HG02852 (cell line): Measurements from ENCODE around the gene SPTLC1.

Experiments
- ATAC-seq: cut with Tn5 transposase; IDR thresholded peaks from one replicate; pipeline ENCODE4 v1.9.1; 2021; ENCODE audit warnings: mild to moderate bottlenecking, moderate library complexity; ENCODE audit not compliant: unreplicated experiment

The SPTLC1 gene

DNA sequence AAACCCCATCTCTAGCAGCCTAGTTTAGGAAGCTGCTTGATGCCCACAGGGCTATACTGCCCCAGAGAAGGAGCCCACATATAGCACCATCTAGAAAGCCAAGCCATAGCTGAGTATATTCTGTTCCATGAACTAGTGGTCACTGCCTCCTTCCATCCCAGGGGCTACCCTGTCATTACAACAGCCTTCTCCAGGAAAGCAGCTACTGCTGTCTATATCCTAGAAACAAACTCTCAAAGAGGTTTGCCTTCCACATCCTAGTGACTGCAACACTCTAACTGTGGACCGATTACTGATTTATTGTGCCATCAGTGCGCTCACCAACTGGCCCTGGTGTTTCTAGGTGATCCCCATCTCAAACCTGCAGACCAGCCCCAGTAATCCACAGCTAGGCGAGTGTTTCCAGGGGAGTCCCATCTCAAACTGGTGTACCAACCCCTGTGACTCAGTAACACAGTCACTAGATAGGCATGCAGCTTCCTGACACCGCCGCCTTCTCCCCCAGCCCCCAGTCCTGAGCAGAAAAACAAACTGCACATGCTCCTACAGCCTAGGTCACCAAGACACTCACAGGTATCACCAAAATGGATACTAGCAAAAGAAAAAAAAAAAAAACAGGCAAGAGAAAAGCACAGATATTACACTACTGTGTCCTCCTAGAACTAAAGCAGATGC is 14.8 kb downstream of the SPTLC1 start:
- no peak for ATAC-seq

DNA sequence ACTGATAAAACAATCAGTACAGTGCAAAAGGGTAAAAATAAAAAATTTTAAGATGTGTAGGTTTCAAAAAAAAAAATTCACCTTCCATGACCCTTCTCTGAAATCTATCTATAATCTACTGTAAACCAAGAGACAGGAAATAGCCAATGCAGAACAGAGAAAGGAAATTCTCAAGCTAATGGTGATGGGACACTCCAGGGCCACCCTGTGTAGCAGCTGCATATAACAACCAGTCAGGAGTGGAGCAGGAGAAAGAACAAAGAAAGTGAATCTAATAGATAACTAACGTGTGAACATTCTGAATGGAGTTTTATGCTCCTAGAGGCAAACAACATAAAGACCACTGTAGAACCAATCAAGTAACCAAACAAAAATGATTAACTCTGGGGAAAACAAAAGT is 16.6 kb downstream of the SPTLC1 start:
- ATAC-seq, result no peak

DNA sequence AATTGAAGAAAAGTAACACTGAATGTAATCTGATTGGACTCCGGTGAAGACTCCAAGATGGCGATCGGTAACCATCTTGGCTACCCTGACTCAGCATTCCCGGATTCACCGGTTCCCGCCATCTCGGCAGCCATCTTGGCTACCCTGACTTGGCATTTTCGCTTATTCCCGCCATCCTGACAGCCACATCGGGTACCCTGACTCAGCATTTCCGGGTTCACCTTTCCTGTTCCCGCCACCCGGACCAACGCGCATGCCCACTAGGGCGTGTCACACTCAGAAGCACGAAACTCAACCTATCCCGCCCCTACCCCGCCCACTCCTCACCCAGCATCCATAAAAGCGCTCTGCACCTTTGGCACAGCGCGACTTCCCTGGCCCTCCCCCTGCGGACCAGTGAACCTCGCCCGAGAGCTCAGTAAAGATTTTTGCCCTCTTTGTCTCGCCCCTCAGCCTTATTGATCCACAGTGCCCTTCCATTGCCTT is 17.2 kb downstream of the SPTLC1 start:
- ATAC-seq, result no peak

DNA sequence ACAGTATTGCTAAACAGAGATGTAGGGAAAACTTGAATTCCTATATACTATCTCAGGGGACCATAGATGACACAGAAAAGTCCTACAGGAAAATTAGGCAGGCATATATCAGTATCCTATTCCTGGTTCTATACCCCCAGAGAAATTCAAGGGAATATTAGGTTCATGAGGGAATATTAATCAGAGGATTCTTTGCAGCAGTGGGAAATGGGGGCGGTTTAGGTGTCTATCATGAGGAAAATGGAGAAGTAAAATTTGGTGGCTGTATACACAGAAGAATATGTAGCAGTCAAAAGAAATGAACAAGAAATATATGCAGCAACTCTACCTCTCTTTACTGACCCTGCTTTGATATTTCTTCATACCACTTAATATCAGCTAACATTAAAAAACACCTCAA is 20.0 kb downstream of the SPTLC1 start:
- no peak for ATAC-seq

DNA sequence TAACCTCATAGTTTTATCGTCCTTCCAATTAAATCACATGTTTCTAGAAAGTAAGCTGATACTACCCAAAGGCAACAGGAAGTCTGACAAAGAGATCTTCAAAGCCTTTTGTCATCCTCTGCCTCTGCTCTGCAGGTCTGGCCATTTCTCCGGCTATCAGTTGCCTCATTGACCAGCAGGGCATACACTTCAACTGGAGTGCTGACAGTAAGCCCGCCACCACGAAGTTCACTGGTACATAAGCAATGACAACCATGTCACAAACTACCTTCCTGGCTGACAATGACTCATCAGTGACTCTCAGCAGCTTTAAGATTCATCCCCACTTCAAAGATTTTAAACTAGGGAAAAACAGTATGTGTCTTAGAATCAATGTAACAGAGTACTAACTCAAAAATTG is 20.6 kb downstream of the SPTLC1 start:
- no peak for ATAC-seq

DNA sequence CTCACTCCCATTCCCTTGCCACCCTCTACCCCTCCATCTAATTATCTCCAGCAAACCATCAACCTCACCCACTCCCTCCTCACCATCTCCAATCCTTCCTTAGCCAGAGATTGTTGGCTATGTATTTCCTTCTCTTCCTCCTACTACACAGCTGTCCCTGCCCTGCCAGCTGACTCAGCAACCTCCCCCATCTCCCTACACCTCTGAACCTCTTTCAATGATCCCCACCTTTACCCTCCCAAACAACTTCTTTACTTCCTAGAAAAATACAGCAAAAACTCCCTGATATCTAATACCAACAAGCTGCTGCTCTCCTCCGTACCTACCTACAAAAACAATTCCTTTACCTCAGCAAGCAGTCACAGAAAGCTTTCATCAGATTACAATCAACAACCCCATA is 37.3 kb downstream of the SPTLC1 start:
- ATAC-seq, result no peak

DNA sequence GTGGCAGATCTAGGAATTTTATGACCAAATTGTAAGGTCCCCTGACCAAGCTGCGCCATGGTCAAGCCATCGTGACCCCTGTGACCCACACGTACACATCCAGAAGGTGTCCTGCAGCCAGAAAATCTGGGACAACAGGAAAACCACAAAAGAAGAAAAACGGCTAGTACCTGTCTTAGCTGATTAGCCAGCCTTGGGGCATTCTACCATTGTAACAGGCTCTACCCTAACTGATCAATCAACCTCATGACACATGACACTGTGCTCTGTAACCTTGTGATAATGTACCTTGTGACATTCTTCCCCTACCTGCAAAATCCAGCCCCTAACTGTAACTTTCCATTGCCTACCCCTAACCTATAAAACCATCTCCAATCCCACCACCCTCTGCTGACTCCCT is 43.6 kb downstream of the SPTLC1 start:
- ATAC-seq, result no peak

DNA sequence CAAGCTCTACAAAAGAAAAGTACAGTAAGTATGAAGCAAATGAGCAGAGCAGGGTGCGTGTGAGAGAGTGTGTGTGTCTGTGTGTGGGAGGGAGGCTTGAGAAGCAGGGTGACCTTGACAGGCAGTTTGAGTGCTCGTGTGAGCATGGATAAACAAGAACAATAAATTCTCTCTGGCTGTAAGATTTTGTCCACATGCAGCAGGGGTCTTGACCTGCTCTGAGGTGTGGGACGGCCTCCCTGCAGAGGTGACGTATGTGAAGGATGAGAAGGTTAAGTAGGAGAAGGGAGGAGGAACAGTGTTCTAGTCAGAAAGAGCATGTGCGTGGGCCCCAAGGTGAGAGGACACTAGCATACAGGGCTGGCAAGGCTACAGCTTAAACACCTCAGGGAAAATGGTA is 49.0 kb downstream of the SPTLC1 start:
- ATAC-seq, result no peak

DNA sequence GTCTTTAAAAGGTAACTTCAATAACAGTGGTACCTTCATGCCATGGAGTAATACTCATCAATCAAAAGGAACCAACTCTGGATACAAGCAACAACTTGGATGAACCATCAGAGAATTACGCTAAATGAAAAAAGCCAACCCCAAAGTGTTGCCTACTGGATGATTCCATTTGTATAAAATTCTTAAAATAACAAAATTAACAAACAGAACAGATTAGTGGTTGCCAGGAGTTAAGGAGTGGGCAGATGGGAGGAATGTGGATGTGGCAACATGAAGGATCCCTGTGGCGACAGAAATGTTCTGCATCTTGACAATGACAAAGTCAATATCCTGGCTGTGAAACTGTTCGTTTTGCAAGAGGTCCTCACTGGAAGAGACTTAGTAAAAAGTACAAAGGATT is 50.5 kb downstream of the SPTLC1 start:
- no peak for ATAC-seq

DNA sequence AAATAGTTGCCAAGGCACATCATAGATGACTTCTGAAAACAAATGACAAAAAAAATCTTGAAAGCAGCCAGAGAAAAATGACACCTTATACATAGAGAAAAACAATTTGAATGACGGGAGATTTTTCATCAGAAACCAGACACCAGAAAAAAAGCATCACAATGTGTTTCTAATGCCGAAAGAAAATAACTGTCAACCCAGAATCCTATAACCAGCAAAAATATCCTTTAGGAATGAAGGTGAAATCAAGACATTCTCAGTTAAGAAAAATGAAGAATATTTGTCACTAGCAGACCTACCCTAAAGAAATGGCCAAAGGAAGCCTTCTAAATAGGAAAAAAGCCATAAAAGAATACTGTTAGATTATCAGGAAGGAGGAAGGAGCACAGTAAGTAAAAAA is 54.0 kb downstream of the SPTLC1 start:
- no peak for ATAC-seq

DNA sequence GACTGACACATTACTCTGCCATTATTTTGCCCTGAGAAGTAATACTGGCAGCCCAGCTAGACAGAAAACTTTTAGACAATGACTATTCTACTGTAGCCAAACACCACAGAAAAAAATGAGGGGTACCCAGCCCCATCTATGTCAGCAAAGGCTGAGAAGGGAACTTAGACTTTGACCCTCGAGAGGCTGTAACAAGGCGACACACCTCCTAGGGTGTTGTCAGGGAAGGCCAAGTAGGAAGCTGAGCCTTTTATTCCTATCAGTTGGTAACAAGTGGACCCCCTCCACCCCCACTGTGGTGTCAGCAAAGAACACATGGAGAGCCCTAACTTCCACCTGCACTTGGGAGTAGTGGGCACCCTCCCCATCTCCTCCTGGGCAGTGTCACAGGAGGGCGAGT is 55.6 kb downstream of the SPTLC1 start:
- no peak for ATAC-seq

DNA sequence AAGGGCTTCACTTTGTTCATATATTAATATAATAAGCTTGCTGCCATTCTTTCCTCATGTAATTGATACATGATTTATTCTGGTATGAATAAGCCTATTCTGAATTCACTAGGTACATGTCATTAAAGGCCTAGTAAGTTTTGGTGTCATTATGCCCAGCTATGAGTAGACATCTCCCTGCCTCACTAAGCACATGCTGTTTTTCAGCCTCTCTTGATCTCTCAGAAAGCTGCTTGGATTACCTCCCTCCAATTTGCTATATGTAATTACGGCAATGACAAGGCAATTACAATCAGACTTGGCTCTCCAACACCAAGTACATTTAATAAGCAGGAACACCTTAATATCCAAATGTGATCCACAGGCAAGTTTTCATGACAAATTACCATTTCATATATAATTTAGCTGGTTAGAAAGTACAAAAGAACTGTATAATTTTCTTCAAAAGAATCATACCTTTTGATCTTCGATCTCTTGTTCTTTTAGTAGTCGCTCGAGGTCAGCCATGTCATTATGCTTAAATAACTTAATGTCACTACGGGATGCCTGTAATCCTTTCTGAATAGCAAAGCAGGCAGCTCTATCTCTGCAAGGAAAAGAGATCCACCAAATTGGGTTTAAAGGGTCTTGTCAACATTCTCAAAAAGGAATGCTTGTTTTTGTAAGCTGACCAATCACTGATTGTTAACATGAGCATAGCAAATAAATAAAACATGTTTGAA is 56.3 kb downstream of the SPTLC1 start:
- no peak for ATAC-seq

DNA sequence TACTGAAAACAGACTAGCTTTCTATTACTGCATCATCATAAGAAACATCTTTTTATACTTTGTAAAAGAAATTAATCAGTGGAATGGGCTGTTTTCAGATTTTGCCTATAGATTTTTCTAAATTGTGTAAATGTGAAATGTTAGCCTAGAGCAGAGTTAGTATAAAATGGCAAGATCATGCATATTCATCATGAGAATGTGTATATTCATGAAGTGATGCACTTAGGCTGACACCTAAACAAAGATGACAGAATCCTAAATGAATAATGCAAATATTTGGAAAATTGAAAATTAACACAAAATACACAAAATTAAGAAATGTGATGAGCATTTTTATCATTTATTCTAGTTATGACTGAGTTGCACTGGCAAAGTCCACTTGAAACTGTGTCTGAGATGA is 57.2 kb downstream of the SPTLC1 start:
- no peak for ATAC-seq

DNA sequence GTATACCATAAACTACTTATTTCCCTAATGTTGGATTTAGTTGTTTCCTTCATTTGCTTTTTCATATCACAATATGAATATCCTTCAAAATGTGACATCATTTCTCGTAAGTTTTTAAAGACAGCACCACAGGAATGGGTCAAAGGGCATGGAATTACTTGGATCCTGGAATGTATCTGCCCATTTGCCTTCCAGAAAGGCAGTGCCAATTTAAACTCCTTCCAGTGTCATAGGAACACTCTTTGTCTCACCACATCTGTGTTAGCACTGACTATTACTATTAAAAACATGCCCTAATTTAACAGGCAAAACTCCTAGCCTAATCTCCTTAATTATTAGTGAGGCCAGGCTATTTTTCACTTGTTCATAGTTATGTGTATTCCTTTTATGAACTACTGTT is 58.0 kb downstream of the SPTLC1 start:
- ATAC-seq, result no peak

DNA sequence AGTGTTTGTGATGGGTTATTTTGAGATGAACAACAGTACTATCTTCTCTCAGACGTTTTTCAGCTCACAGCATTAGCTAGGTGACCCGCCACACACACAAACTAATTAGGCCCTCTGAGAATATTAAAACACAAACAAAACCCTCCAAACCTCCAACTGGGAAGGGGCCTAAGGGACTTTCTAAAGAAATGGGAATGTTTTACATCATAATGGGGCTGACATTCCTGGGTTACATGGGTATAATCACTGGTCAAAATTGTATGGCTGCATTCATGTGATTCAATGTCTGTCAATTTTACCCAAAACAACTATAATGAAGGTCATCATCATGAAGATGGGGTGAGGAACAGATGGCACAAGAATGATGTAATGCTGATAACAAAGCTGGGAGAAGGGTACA is 59.6 kb downstream of the SPTLC1 start:
- ATAC-seq, result no peak

DNA sequence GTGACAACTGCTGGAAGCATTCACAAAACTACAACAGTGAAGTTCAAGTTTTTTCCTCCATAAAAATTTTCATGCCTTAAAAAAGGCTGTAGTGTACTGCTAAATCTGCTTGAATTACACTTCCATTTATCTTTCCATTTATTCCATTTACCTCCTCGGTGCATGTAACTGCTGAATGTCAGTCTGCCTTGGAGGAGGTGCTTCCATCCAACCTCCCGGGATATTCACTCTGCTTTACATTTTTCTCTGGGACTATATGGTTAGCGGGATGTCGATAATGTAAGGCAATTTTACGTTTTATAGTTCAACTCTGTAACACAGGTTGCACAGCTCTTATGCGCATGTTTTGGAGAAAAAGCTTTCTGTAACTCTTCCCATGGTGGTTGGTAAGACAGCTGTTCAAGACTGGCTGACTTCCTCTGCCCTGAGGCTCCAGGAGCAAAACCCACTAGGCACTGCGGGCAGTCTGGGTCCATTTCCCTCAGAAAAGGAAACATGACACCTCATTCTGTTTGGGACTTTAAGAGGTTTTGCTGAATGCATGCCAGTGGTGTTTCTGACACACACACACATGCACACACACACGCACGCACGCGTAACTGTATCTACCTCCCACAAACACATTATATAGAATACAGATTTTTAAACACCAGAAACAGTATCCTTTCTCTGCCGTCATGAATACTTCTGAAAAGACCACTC is 66.1 kb downstream of the SPTLC1 start:
- no peak for ATAC-seq

DNA sequence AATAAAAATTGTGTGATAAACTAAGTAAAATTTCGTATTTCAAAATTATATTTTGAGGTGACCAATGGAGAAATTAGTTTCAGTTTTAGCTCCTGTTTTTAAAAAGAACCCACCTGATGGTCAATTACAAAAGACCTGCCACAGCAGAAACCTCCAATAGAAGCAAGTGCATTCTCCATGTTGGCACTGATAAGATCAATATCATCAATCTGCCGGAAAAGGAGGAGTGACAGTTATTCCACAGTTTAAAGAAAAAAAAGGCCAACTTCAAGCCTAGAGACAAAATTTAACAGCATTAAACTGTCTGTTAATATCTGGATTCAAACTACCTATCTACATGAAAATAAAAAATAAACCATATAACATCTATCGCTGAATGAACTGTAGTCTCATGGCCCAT is 67.7 kb downstream of the SPTLC1 start:
- ATAC-seq, result no peak

DNA sequence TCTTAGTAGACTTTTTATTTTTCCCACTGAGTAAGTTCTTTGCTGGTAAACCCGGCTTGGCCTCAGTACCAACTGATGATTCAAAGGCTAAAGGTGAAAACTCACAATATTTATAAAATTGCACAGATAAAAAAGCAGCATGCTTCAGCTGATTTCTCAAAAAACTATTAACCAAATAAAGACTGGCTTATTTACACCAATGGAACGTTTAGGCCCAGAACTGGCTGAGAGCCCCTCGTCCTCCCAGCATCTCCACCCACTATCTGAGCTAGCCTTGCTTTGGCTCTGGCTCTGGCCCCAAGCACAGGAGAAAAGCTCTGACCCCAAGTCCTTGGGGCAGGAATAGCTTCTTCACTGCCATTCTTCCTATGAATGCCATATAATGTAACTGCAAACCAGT is 68.5 kb downstream of the SPTLC1 start:
- ATAC-seq, result no peak

DNA sequence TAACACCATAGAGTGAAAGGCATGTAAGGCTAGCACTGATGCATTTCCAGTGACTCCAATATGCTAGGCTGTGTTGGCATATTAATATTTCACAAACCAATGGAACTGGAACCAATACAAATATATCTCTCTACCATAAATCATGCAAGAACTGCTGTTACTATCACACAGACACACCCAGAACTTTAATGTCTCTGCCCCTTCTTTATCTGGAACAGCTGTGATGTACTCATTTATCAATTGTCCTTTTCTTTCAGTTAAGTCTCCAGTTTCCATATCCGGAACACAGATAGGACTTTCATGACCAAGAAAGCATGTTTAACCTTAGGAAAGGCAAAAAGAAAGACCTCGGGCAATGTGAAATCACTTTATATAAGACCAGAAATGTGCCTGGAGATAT is 70.3 kb downstream of the SPTLC1 start:
- ATAC-seq, result no peak

DNA sequence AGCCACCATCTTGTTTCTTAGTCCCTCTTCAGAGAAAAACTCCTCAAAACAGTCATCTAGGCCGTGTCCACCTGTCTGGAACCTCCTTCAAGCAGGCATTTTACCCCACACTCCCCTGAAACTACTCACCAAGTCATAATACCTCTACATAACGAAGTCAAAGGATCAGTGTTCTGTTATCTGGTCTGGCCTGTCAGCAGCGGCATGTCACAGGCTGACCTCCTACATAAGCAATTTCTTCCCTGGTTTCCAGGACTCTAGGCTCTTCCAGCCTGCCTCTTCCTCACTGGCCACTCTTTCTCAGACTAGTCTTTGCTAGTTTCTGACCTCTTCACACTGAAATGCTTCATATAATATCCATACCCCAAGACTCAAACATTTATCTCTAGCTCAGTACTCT is 72.2 kb downstream of the SPTLC1 start:
- no peak for ATAC-seq

DNA sequence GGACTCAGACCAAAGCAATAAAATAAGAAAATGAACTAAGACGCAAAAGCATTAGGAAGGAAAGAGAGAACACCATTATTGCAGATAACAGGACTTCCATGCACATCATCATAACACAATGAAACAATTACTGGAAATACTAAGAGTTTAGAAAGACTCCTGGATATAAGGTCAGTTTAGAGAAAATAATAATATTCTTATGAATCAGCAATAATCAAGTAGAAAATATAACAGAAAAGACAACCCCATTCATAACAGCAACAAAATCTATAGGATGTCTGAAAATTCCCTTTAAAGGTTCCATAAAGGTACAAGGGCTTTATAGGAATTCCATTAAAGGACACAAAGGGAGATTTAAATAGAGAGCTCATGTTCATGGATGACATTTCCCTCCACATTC is 73.0 kb downstream of the SPTLC1 start:
- ATAC-seq, result no peak

DNA sequence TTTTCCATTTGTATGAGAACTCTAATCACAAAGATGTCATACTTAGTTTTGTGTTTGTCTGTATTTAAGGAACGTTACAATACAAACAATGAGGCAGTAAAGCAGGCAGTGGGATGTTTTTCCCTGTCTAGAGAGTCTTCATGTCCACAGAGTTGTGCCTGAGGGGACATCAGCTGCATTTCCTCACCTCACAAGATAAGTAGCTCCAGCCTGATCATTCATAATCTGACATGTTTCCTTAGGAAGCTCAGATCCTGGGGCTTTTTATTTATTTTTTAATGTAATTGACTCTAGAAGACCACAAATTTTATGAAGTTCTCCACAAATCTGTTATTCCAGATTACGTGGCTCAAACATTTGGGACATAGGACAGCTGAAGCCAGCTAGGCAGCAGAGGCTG is 78.5 kb downstream of the SPTLC1 start:
- no peak for ATAC-seq
